Heart left ventricle (tissue), 16 donors: ENCODE data around the gene UST. TPM values are rescaled to one million over a fixed set of nuclear protein-coding genes. Genes with fewer than 3 reads are reported as not detected.

Experiments used
- ATAC-seq, 4 donors: fragments of 200-7000 bp; cut with Tn5 transposase; one replicate each; pipeline ENCODE4 v1.9.1; 2020 to 2022; ENCODE audit warnings: moderate library complexity in 4 of 4, mild to moderate bottlenecking in 3 of 4, moderate number of reproducible peaks in 1 of 4
- DNase-seq, 5 donors: peaks; one replicate each; pipeline ENCODE4 v3.0.0-alpha.2; 2020
- H3K27ac ChIP-seq, 12 donors: fragments of 200-600 bp; sonication (generic) in 4 of 12; one replicate each; pipeline versions ENCODE4 v1.5.0 to v1.8.0; 2016 to 2022; ENCODE audit warnings: mild to moderate bottlenecking in 2 of 12
- H3K27me3 ChIP-seq, 9 donors: fragments of 200-600 bp; sonication (generic) in 2 of 9; one replicate each; pipeline versions ENCODE4 v1.5.1 to v1.8.0; 2016 to 2022; ENCODE audit warnings: mild to moderate bottlenecking in 3 of 9
- H3K36me3 ChIP-seq, 9 donors: fragments of 200-600 bp; sonication (generic) in 2 of 9; one replicate each; pipeline versions ENCODE4 v1.5.0 to v1.8.0; 2018 to 2022; ENCODE audit warnings: mild to moderate bottlenecking in 2 of 9
- H3K4me1 ChIP-seq, 12 donors: fragments of 200-600 bp; sonication (generic) in 4 of 12; one replicate each; pipeline versions ENCODE4 v1.5.0 to v1.8.0; 2016 to 2022; ENCODE audit warnings: mild to moderate bottlenecking in 3 of 12
- H3K4me3 ChIP-seq, 12 donors: fragments of 200-600 bp; sonication (generic) in 4 of 12; one replicate each; pipeline versions ENCODE4 v1.5.0 to v1.8.0; 2017 to 2022; ENCODE audit warnings: mild to moderate bottlenecking in 9 of 12, moderate library complexity in 4 of 12
- H3K9me3 ChIP-seq, 12 donors: fragments of 200-600 bp; sonication (generic) in 4 of 12; one replicate each; pipeline versions ENCODE4 v1.5.0 to v1.8.0; 2016 to 2022; ENCODE audit warnings: mild to moderate bottlenecking in 1 of 12
- CTCF ChIP-seq, 12 donors: fragments of 200-600 bp; sonication (generic) in 4 of 12; IDR thresholded peaks; one replicate each; pipeline versions ENCODE4 v1.5.0 to v1.8.0; 2018 to 2022; ENCODE audit warnings: antibody characterized with exemption in 12 of 12, mild to moderate bottlenecking in 5 of 12
- POLR2A ChIP-seq, 2 donors: fragments of 450-650 bp; IDR thresholded peaks; one replicate each; pipeline ENCODE4 v1.6.1; 2017; ENCODE audit warnings: antibody characterized with exemption in 2 of 2, mild to moderate bottlenecking in 2 of 2, moderate library complexity in 2 of 2
- WGBS, 4 donors: extraction: QIAGEN DNeasy Blood & Tissue Kit in 2 of 4; methylation state at CpG; one replicate each; pipeline versions ENCODE4 v1.1.5 to v1.1.7; 2013 to 2018; 5-methylcytosine and 5-hydroxymethylcytosine counted together
- intact Hi-C, 10 donors: fragments of 100-400 bp; cut with DNase I; formaldehyde crosslinking; loops; one replicate each; pipeline versions ENCODE4 v1.11.1 to v1.14.2; 2022
- polyA plus RNA-seq, 2 donors: library from polyadenylated mRNA; stranded (reverse); fragments of 200-250 nt; gene quantifications; one replicate each; pipeline ENCODE4 v1.2.3, GENCODE V29; 2013
- total RNA-seq, 9 donors: library from RNA; depleted of rRNA in 2 of 9; stranded (reverse); fragments of >200 nt in 2 of 9; fragmentation: NEBNext Ultra II Directional in 3 of 9; extraction: Animal tissue kit (Norgen Biotek cat#: 25700) in 3 of 9; gene quantifications; one replicate each; pipeline versions ENCODE4 v1.1.0 to v1.2.4, GENCODE V29; 2016 to 2023
- donor health status: ischemic (EF 13 %, LVEDD 7.1; RV severe dilation, severe dysfunction).
- donor health status: healthy with polysubstance abuse.
- donor health status: DM: no; HTN: yes; CAD: no.
- donor health status: DM: no; HTN: no; CAD: no.
- donor health status: ischemic (EF 25% LVEDD 6.9; RV normal size, moderate dysfunction).
- donor health status: ischemic (EF 25% LVEDD 5.7; RV mildly dilated, moderate dysfunction).
- donor health status: healthy.
- donor health status: DM: yes; HTN: yes; CAD: no.
- donor health status: ischemic (EF 35%, LVEDD 5.7; RV mildly dilated, moderate dysfunction).
- donor health status: nonischemic (EF 11% LVEDD 7.7; RV severe dilation, severe dysfunction).
- donor health status: DM: yes; HTN: yes; CAD: no.
- donor health status: PGD.
- donor health status: ischemic (EF 29% LVEDD 5.4; RV normal size, mild dysfunction).
- donor health status: nonischemic (EF 23%, LVEDD 6.1; RV moderate dilation, normal function).

UST gene
- total and polyA plus RNA-seq, 11 donors, result 1.1 to 5.8 (median 2.7) TPM

- Histone ChIP-seq H3K27ac (no peak overlapping the region), H3K27me3 (no peaks in the 10 kb centered on the region), H3K9me3 (no peaks in the 10 kb centered on the region), H3K4me1 (peaks cover 0 to 12% (median 0%) of the 10 kb centered on the region in 12 donors), H3K36me3 (no peaks in the 10 kb centered on the region), H3K4me3 (no peak overlapping the region)
- DNase-seq, result no peak
- no peak for TF ChIP-seq POLR2A (IDR thresholded peaks at IDR 0.05)
- TF ChIP-seq CTCF (IDR thresholded peaks at IDR 0.05), result no peak
- WGBS, 4 donors, result 72 to 87% (median 85%) methylated on average over 1 of the region's 1 CpG
- intact Hi-C loops, result no loop called here
- no peak for ATAC-seq
Observed at GRCh38 chr6:148932208-148932607, 185.4 kb downstream of the UST start.

GRCh38 chr6:148932731-148933130 is 185.9 kb downstream of the UST start:
- Histone ChIP-seq H3K36me3 (no peaks in the 10 kb centered on the region), H3K27ac (no peak overlapping the region), H3K27me3 (no peaks in the 10 kb centered on the region), H3K4me1 (peaks cover 0 to 12% (median 0%) of the 10 kb centered on the region in 12 donors), H3K4me3 (no peak overlapping the region), H3K9me3 (no peaks in the 10 kb centered on the region)
- intact Hi-C loops, result no loop called here
- WGBS, 4 donors, result 74 to 83% (median 79%) methylated on average over 4 of the region's 4 CpGs
- TF ChIP-seq CTCF (IDR thresholded peaks at IDR 0.05) (no peak), POLR2A (IDR thresholded peaks at IDR 0.05) (no peak)
- DNase-seq (no peak), ATAC-seq (no peak)

- Histone ChIP-seq H3K4me3 (no peak overlapping the region), H3K9me3 (no peaks in the 10 kb centered on the region), H3K27me3 (no peaks in the 10 kb centered on the region), H3K36me3 (no peaks in the 10 kb centered on the region), H3K27ac (no peak overlapping the region), H3K4me1 (peaks cover 0 to 12% (median 0%) of the 10 kb centered on the region in 12 donors)
- peak in 3 of 4 donors; percentile 61 to 83 (median 65) for ATAC-seq
- TF ChIP-seq POLR2A (IDR thresholded peaks at IDR 0.05), result no peak
- TF ChIP-seq CTCF (IDR thresholded peaks at IDR 0.05), result no peak
- DNase-seq, result peak in 4 of 5 donors; percentile 25 to 53 (median 46)
- WGBS, 4 donors, result 42 to 56% (median 52%) methylated on average over 4 of the region's 4 CpGs
- intact Hi-C loops, result no loop called here
Observed at GRCh38 chr6:148934539-148934938, 187.7 kb downstream of the UST start.

GRCh38 chr6:148934961-148935360 is 188.1 kb downstream of the UST start:
- no peak for DNase-seq
- H3K27me3 ChIP-seq, result no peaks in the 10 kb centered on the region
- no peaks in the 10 kb centered on the region for H3K9me3 ChIP-seq
- TF ChIP-seq CTCF (IDR thresholded peaks at IDR 0.05), result no peak
- TF ChIP-seq POLR2A (IDR thresholded peaks at IDR 0.05), result no peak
- intact Hi-C loops, result no loop called here
- H3K4me3 ChIP-seq, result no peak overlapping the region
- 41 to 56% (median 50%) methylated on average over 3 of the region's 3 CpGs for WGBS, 4 donors
- H3K27ac ChIP-seq, result no peak overlapping the region
- H3K36me3 ChIP-seq, result no peaks in the 10 kb centered on the region
- peak in 1 of 4 donors; percentile 16 for ATAC-seq
- H3K4me1 ChIP-seq, result peaks cover 0 to 12% (median 0%) of the 10 kb centered on the region in 12 donors
